ENCODE results near the gene ACP7.

ACP7 gene

DNA sequence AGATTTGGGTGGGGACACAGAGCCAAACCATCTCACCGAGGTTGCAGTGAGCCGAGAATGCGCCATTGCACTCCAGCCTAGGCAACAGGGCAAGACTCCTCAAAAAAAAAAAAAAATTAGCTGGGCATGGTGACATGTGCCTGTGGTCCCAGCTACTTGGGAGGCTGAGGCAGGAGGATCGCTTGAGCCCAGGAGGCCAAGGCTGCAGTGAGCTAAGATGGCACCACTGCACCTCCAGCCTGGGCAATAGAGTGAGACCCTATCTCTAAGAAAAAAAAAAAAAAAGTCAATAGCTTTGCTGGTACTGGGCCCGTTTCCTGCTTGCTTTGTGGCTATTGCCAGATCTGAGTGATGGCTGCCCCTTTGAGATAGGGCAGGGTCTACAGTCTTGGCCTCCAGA, 13.1 kb downstream of the ACP7 start:
- H3K4me3 ChIP-seq (ENCODE audit: low read length), result no peak overlapping the region
- H4K20me1 ChIP-seq (ENCODE audit: insufficient read depth, low read length), result no peaks in the 10 kb centered on the region
- H3K36me3 ChIP-seq (replicated peaks; ENCODE audit: insufficient read depth, low read length), result no peaks in the 10 kb centered on the region
- no peaks in the 10 kb centered on the region for H3K9me2 ChIP-seq (replicated peaks; ENCODE audit: insufficient read depth, low read length)
- peaks cover 75% of the 10 kb centered on the region for H3K27me3 ChIP-seq (replicated peaks; ENCODE audit: insufficient read depth, low read length)
- H2AFZ ChIP-seq (ENCODE audit: low read length), result no peak overlapping the region
- no peak overlapping the region for H3K4me2 ChIP-seq (ENCODE audit: low read depth, low read length)
- no peaks in the 10 kb centered on the region for H3K4me1 ChIP-seq (ENCODE audit: low read length)
- TF ChIP-seq EZH2 (optimal IDR thresholded peaks at IDR 0.05; ENCODE audit: low read depth, low read length) (no peak), EZH2phosphoT487 (IDR thresholded peaks at IDR 0.05; ENCODE audit: low read length) (no peak)
- TF ChIP-seq, protein P1, sequence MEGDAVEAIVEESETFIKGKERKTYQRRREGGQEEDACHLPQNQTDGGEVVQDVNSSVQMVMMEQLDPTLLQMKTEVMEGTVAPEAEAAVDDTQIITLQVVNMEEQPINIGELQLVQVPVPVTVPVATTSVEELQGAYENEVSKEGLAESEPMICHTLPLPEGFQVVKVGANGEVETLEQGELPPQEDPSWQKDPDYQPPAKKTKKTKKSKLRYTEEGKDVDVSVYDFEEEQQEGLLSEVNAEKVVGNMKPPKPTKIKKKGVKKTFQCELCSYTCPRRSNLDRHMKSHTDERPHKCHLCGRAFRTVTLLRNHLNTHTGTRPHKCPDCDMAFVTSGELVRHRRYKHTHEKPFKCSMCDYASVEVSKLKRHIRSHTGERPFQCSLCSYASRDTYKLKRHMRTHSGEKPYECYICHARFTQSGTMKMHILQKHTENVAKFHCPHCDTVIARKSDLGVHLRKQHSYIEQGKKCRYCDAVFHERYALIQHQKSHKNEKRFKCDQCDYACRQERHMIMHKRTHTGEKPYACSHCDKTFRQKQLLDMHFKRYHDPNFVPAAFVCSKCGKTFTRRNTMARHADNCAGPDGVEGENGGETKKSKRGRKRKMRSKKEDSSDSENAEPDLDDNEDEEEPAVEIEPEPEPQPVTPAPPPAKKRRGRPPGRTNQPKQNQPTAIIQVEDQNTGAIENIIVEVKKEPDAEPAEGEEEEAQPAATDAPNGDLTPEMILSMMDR (IDR thresholded peaks at IDR 0.05; ENCODE audit: low read length), result no peak
- no peaks in the 10 kb centered on the region for H3K9me3 ChIP-seq (replicated peaks; ENCODE audit: insufficient read depth, low read length)
- no peaks in the 10 kb centered on the region for H3F3A ChIP-seq (ENCODE audit: insufficient read depth, low read length)
- H3K79me2 ChIP-seq (ENCODE audit: low read length), result no peaks in the 10 kb centered on the region
- H3K27ac ChIP-seq (ENCODE audit: low read length), result no peak overlapping the region
- H3K9ac ChIP-seq (ENCODE audit: low read length), result no peak overlapping the region
- no peak for DNase-seq

DNA sequence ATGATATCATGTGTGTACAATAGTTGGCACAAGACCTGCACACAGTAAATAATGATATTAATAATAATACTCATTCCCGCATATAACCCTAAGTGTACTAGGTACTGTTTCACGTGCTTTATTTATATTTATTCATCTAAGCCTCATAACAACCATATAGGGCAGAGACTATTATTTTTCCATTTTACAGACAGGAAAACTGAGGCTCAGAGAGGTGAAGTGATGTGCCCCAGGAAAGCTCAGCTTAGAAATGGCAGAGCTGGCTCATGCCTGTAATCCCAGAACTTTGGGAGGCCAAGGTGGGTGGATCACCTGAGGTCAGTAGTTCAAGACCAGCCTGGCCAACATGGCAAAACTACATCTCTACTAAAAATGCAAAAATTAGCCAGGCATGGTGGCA, 13.6 kb downstream of the ACP7 start:
- no peak overlapping the region for H2AFZ ChIP-seq (ENCODE audit: low read length)
- H3K9ac ChIP-seq (ENCODE audit: low read length), result no peak overlapping the region
- TF ChIP-seq EZH2phosphoT487 (IDR thresholded peaks at IDR 0.05; ENCODE audit: low read length) (no peak), EZH2 (optimal IDR thresholded peaks at IDR 0.05; ENCODE audit: low read depth, low read length) (no peak)
- TF ChIP-seq, protein P1 (IDR thresholded peaks at IDR 0.05; ENCODE audit: low read length), result no peak
- H3F3A ChIP-seq (ENCODE audit: insufficient read depth, low read length), result no peaks in the 10 kb centered on the region
- H3K27ac ChIP-seq (ENCODE audit: low read length), result no peak overlapping the region
- no peaks in the 10 kb centered on the region for H3K4me1 ChIP-seq (ENCODE audit: low read length)
- H3K4me3 ChIP-seq (ENCODE audit: low read length), result no peak overlapping the region
- H3K9me2 ChIP-seq (replicated peaks; ENCODE audit: insufficient read depth, low read length), result no peaks in the 10 kb centered on the region
- no peak overlapping the region for H3K4me2 ChIP-seq (ENCODE audit: low read depth, low read length)
- H3K36me3 ChIP-seq (replicated peaks; ENCODE audit: insufficient read depth, low read length), result no peaks in the 10 kb centered on the region
- no peak for DNase-seq
- H3K9me3 ChIP-seq (replicated peaks; ENCODE audit: insufficient read depth, low read length), result no peaks in the 10 kb centered on the region
- H3K27me3 ChIP-seq (replicated peaks; ENCODE audit: insufficient read depth, low read length), result peaks cover 73% of the 10 kb centered on the region
- H4K20me1 ChIP-seq (ENCODE audit: insufficient read depth, low read length), result no peaks in the 10 kb centered on the region
- no peaks in the 10 kb centered on the region for H3K79me2 ChIP-seq (ENCODE audit: low read length)

- DNase-seq, result no peak
- H3K36me3 ChIP-seq (replicated peaks; ENCODE audit: insufficient read depth, low read length), result no peaks in the 10 kb centered on the region
- no peak overlapping the region for H3K4me3 ChIP-seq (ENCODE audit: low read length)
- TF ChIP-seq EZH2phosphoT487 (IDR thresholded peaks at IDR 0.05; ENCODE audit: low read length) (no peak), EZH2 (optimal IDR thresholded peaks at IDR 0.05; ENCODE audit: low read depth, low read length) (no peak)
- TF ChIP-seq, protein P1 (IDR thresholded peaks at IDR 0.05; ENCODE audit: low read length), result no peak
- no peak overlapping the region for H2AFZ ChIP-seq (ENCODE audit: low read length)
- H3F3A ChIP-seq (ENCODE audit: insufficient read depth, low read length), result no peaks in the 10 kb centered on the region
- no peaks in the 10 kb centered on the region for H3K4me1 ChIP-seq (ENCODE audit: low read length)
- H3K79me2 ChIP-seq (ENCODE audit: low read length), result no peaks in the 10 kb centered on the region
- H3K27ac ChIP-seq (ENCODE audit: low read length), result no peak overlapping the region
- H3K9ac ChIP-seq (ENCODE audit: low read length), result no peak overlapping the region
- H3K9me2 ChIP-seq (replicated peaks; ENCODE audit: insufficient read depth, low read length), result no peaks in the 10 kb centered on the region
- H3K9me3 ChIP-seq (replicated peaks; ENCODE audit: insufficient read depth, low read length), result no peaks in the 10 kb centered on the region
- H3K27me3 ChIP-seq (replicated peaks; ENCODE audit: insufficient read depth, low read length), result peaks cover 76% of the 10 kb centered on the region
- no peak overlapping the region for H3K4me2 ChIP-seq (ENCODE audit: low read depth, low read length)
- no peaks in the 10 kb centered on the region for H4K20me1 ChIP-seq (ENCODE audit: insufficient read depth, low read length)
Measured at GRCh38 chr19:39098365-39099269, 14.4 kb downstream of the ACP7 start.
